NCI-H526 (cell line): ENCODE data around the gene LIMS2.
A peak's percentile ranks its signal among the peaks of the same experiment; 100 is the strongest.

Source experiments
- DNase-seq, 2 experiments: peaks; one replicate each; lab custom pipeline; 2025; lab: John Stamatoyannopoulos, UW

The LIMS2 gene

GRCh38 chr2:127701193-127701650, 25.9 kb upstream of the LIMS2 start, which contains the start of gene SFT2D3:
SFT2D3 (plus strand) TSS chr2:127701497; CDS start chr2:127701529, 32 bp downstream.
- DNase-seq = peak; percentile 79 to 95

GRCh38 chr2:127700527-127701192, 25.3 kb upstream of the LIMS2 start:
- peak; percentile 14 to 25 for DNase-seq

GRCh38 chr2:127698553-127699355, 23.4 kb upstream of the LIMS2 start:
- no peak for DNase-seq

DNA sequence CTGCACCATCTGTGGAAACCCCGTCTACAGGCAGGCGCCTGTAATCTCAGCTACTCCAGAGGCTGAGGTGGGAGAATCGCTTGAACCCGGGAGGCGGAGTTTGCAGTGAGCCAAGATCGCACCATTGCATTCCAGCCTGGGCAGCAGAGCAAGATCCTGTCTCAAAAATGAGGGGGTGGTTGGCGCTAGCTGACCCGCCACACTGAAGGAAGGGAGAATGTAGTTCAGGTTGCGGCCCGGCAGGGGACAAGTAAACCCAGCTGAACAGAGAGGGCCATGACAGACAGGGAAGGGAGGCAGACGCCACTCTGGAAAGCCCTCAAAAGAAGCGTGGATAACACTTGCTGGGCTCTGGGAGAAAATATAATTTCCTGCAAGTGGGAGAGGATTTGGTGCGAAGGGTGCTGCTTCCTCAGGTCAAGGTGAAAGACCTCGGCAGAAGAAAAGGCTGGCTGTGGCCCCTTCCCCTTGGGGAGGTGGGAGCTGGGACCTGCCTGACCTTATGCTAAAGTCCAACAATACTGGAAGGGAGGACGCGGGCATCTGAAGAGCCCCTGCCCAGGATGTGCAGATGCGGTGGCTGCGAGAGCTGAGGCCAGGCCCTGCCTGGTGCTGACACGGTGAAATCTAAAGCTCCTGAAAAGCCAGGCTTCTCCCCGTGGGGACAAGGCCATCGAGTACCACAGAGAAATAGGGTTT, 22.3 kb upstream of the LIMS2 start:
- no peak for DNase-seq

DNA sequence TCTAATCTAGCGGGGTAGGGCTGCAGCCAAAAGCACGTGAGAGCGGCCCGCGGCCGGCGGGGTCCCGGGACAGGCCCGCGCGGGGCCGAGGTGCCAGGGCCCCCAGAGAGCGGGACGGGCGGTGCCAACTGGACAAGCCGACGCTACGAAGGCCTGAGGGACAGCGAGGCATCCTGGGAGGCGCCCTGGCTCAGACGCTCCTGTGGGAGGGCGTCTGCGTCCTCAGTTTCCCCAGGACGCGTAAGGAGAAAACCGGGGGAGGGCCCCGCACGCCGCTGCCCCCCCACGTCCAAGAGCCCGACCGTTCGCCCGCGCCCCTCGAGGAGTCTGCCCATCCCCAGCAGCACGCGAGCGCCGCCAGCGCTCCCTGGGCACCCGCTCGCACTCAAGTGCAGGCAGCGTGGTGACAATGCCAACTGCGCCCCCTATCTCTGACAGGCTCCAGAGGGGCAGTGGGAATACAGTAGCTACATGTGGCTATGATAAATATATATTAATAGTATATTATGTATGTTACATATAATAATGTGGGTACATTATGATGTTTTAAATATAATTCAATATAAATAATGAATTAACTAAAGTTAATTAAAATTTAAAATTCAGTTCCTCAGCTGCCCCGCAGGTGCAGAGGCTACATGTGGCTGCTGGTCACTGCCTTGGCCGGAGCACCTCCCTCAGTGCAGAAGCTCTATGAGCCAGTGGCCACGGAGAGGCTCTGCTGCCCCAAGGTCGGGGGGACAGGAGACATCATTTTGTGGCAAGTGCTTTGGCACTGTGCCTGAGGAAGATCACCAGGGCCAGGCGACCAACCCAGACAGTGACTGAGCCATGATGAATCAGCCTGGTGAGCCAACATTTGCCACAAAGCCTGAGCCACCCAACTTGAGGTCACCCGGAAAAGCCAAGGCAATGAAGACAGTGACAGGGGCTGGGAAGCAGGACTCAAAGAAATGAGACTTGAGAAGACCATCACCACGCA, 20.5 kb upstream of the LIMS2 start:
- peak; percentile 7 to 40 for DNase-seq

GRCh38 chr2:127694986-127695385, 19.7 kb upstream of the LIMS2 start:
- DNase-seq = no peak

- DNase-seq = no peak
Measured at GRCh38 chr2:127690696-127691095, 15.4 kb upstream of the LIMS2 start.

GRCh38 chr2:127688405-127688804, 13.1 kb upstream of the LIMS2 start:
- DNase-seq = no peak

- no peak for DNase-seq
Measured at GRCh38 chr2:127685410-127686080, 10.2 kb upstream of the LIMS2 start.

- DNase-seq = no peak
Measured at GRCh38 chr2:127683757-127684156, 8.4 kb upstream of the LIMS2 start.

DNA sequence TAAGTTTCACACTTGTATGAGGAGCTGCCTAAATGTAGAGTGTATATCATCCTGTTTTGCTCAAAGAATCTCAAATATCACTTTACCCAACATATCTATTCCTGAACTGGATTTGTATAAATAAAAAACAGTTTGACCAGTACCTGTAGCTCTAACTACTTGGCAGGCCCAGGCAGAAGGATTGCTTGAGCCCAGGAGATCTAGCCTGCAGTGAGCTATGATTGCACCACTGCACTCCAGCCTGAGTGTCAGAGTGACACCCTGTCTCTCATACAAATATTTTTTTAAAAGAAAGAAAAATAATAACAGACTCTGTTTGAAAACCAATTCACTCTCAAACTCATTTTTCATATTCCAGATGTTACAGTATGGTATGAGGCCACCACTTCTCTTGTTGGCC, 7.7 kb upstream of the LIMS2 start:
- no peak for DNase-seq

DNA sequence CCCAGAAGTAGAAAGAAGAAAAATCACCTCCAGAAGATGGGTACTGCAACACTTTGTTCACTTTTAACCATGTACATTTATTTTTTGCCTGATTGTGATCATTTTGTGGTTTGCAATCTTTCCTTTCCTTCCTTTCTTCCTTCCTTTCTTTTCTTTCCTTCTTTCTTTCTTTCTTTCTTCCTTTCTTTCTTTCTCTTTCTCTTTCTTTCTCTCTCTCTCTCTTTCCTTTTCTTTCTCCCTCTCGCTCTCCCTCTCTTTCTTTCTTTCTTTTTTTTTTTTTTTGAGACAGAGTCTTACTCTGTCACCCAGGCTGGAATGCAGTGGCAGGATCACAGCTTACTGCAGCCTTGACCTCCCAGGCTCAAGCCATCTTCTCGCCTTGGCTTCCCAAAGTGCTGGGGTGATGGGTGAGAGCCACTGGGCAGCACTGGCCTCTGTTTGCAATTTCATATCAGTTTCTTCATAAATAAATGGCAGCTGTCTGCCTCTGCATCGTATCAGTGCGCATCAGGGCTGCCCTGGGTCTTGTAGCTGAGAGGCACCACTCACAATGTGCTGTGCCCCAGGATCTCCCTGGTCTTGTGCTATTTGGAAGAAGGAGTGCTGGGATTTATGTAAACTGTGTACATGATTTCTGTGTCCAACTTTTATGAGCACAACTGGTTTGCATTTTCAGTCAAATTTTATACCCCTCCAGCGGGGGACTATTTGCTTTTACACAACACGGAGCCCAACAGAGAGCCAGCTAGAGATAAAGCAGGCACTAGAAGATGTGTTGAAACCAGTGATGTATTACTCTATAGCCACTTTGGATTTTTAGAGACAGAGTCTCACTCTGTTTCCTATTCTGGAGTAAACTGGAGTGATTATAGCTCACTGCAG, 6.9 kb upstream of the LIMS2 start:
- peak; percentile 67 to 77 for DNase-seq

- no peak for DNase-seq
Measured at GRCh38 chr2:127681288-127681804, 6.0 kb upstream of the LIMS2 start.

DNA sequence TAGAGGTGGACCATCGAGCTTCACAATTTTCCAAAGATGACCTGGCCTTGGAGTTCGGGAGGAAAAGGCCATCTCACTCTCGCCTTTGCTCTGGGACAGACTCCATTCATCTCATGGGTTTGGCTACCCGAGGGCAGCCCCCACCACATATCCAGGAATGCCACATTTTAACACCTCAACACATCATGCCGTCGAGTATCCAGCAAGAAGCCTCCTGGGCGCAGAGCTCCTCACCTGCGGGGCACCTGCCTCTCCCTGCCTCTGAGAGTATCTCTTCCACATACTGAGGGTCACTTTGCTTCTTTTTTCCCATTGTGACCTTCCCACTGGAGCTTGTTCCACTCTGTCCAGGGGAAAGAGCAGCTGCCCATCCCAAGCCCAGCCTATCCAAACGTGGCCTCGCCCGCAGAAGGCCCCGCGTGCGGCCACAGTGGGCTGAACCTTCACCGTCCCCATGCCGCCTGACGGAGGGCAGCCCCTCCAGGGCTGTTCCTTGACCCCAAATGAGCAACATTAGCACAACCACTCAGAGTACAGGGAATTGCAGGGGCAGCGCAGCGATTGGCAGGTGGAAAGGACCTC, 5.5 kb upstream of the LIMS2 start:
- no peak for DNase-seq

- no peak for DNase-seq
Measured at GRCh38 chr2:127679680-127680361, 4.5 kb upstream of the LIMS2 start.

GRCh38 chr2:127678991-127679390, 3.7 kb upstream of the LIMS2 start:
- DNase-seq = no peak

GRCh38 chr2:127678531-127678930, 3.2 kb upstream of the LIMS2 start:
- peak in 1 of 2 experiments; percentile 29 for DNase-seq

DNA sequence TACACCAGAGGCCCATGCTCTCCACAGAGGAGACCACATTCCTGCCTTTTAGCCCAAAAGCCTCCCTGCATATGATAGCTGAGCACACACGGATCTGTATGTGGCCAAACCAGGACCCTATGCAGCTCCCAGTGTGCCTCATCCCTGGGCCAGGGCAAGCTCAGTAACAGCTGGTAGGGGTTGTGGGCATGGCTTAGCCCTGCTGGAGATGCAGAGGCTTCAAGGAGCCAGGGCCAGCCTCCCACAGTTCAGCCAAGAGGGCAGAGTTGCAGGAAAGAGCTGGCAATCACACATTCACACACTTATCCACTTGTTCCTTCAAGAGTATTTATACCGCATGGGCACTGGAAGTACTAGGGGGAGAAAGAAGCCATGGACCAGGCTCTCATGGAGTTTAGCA, 1.6 kb upstream of the LIMS2 start:
- DNase-seq = no peak
